Stimulated activated CD4-positive, alpha-beta T cell treated with anti-CD3 and anti-CD28 coated beads, TNF-alpha, amount 100 ng/mL, for 24 hours (primary cell): ENCODE data around the gene GDAP2.

Experiments
- DNase-seq, 3 experiments: peaks; one replicate each; pipeline ENCODE4 v3.0.0-alpha.2; 2020; ENCODE audit warnings: low read depth in 3 of 3

GDAP2 gene

DNA sequence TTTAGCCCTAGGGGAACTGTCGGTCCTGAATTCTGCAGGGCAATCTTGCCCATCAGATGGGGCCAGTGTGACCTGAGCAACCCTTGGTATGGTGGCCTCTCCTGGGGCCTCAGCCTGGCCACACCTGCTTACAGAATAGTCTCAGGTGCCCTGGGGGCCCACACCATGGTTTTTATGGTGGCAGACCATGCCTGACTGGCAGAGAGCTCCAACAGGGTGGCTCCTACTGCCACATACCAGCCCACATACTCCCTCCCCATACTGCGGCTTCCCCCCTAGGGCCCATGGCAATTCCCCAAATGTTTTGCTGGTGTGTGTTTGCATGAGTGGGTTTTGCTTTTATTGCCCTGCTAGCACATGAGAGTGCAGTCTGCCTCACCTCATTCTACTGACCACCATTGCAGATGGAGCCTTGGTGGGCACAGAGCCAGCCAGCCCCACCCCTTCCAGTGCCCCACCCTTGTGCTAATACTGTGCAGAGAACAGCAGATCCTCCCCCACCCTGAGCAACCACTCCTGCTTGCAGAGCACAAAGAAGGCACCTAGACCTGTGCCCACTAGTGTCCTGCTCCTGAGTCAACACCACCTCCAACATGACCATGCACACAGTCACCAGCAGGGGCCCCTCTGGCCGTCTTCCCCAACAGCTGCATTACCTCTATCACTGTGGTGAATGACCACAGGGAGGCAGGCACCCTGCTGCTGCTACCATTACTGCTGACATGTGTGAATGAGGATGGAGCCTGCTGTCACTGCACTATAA is 86.8 kb downstream of the GDAP2 start:
- DNase-seq: no peak

GRCh38 chr1:117841117-117841650 is 88.2 kb downstream of the GDAP2 start:
- no peak for DNase-seq

GRCh38 chr1:117838911-117839310 is 90.5 kb downstream of the GDAP2 start:
- no peak for DNase-seq

- no peak for DNase-seq
Observed at GRCh38 chr1:117836069-117836468, 93.4 kb downstream of the GDAP2 start.

GRCh38 chr1:117834416-117834815 is 95.0 kb downstream of the GDAP2 start:
- DNase-seq: no peak

DNA sequence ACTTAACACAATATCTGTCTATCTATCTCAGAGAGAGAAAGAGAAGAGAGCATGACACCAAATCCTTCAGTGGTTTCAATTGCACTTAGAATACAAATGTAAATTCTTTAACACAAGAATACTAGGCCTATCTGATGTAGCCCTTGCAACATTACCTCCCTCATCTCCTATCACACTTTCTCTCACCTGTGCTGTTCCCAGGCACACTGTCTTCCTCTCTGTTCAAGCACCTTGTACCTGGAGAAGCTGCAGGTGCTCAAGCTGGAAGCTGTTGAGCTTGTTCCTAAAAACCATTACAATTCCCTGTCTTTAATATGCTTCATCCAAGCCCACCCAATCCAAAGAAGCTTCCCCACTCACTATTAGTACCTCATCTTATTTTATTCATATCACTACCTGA is 97.0 kb downstream of the GDAP2 start:
- DNase-seq: no peak

DNA sequence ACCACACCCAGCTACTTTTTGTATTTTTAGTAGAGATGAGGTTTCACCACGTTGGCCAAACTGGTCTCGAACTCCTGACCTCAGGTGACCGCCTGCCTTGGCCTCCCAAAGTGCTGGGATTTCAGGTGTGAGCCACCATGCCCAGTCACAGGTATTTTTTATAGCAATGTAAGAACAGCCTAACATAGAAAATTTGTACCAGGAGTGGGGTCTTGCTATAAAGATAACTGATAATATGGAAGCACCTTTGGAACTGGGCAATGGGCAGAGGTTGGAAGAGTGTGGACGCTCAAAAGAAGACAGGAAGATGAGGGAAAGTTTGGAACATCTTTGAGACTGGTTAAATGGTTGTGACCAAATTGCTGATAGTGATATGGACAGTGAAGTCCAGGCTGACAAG is 99.2 kb downstream of the GDAP2 start:
- no peak for DNase-seq

- DNase-seq: no peak
Observed at GRCh38 chr1:117828201-117828600, 101.2 kb downstream of the GDAP2 start.

DNA sequence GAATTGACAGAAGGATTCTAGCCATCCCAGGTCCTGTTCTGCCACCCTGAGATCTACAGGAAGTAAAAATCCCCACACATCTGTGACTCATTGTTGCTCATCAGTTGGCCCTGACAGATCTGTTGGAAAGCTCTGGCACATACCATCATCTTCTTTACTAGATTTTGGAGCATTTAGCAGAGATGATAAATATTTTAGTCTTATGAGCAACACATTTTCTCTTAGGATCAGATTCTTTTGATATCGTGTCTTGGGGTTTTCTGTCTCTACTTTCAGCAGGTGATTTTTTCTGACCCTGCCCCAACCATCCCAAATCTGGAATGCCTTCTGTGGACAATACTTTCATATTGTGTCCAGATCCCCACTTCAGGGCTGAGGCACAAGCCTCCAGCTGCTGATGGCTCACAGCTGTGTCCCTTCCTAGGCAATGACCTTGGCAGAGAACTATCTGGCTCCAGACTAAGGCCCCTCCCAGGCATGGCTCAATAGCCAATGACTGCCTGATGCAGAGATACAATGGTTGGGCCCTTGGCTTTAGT is 102.8 kb downstream of the GDAP2 start:
- no peak for DNase-seq

- no peak for DNase-seq
Observed at GRCh38 chr1:117826119-117826518, 103.3 kb downstream of the GDAP2 start.

DNA sequence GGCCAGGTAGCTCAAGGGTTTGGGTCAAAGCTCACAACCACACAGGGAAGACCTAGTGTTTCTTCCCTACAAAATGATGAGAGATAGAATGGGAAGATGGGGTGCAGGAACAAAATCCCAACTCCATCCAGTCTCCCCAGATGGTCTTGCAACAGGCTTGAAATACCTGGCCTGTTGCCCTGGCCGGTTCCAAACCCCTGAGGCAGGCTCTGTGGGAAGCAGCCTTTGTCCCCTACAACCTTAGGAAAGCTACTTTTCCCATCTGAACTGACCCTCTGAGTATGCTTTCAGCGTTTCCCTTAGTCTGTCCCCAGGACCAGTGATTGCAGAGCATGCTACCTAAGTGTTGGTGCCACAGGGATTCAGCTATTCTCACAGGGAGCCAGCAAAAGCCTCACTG is 104.0 kb downstream of the GDAP2 start:
- no peak for DNase-seq

DNA sequence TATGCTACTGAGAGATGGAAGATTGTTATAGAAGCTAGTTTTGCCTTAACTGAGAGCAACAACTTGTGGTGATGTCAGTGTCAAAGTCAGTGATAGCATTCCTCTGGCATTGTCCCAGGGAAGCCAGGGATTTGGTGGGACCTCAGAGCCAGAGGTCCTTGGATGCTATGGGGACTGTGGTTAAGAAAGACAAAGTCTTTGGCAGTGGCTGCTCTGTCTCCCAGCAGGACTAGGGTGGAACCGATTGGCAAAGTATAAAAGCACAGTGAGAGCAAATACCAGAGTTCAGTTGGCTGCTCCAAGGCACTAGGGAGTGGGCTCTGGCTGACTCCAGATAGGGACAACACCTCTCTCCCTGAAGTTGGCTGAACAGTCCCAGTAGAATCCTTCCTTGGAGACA is 104.8 kb downstream of the GDAP2 start:
- DNase-seq: no peak

GRCh38 chr1:117821774-117822482 is 107.5 kb downstream of the GDAP2 start:
- DNase-seq: no peak

GRCh38 chr1:117821382-117821755 is 108.1 kb downstream of the GDAP2 start:
- no peak for DNase-seq

DNA sequence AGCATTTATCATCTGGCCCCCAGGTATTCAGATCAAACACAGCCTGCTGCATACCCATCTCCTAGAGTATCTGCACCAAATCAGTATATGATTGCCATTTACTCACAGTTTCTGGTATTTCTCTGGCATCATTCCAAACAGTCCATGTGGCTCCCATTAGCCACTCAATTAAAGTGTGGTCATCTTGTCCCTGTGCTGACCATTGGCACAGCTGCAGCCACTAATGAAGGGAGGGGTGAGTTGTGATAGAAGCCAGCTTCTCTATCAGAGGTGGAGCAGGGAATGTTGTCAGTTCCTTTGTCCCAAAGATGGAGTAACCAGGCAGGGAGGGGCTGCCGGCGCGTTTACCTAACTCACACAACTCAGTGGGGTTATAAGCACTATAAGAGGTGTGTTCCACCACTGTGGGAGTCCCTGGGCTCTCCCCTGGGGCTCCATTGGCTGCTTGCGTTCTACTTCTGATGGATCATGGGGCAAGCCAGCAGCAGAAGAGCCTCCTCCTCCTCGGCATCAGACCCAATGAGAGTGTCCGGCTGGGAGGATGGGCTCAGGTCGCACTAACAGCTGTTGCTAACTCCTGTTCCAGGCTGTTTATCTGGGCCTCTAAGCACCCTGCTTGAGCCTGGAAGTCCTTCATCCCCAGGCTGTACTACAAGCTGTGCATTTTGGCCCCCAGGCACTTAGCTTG is 108.6 kb downstream of the GDAP2 start:
- no peak for DNase-seq

DNA sequence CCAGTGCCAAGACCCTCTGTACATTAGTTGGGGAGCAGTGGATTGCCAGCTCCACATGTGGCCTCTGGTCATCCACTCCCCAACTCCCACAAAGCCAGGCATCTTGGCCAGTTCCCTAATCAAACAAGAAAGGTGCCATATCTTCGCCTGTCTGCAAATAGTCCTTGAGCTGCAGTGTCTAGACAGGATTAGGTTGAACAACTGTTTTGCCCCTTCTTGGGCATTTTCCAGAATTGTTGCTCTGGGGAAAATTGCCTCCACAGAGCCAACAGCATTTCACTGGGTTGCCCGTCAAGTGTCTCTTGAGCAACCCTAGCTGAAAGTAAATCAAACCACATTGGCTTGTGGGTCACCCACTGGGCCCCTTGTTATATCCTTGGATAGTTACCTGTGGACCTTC is 109.3 kb downstream of the GDAP2 start:
- DNase-seq: no peak

DNA sequence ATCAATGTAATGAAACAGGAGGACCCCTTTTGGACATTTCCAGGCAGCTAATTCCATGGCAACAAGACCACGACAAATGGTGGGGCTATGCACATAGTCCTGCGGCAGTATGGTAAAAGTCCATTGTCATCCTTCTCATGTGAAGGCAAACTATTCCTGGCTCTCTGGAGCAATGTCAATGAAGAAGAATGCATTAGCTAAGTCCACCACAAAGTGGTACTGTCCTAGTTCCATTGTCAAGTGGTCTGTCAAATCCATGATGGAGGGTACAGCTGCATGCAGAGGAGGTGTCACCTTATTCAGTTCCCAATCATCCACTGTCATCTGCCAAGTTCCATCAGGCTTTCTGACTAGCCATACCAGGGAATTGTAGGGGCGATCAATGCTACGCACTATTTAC is 110.1 kb downstream of the GDAP2 start:
- DNase-seq: no peak

GRCh38 chr1:117818456-117818855 is 111.0 kb downstream of the GDAP2 start:
- no peak for DNase-seq

DNA sequence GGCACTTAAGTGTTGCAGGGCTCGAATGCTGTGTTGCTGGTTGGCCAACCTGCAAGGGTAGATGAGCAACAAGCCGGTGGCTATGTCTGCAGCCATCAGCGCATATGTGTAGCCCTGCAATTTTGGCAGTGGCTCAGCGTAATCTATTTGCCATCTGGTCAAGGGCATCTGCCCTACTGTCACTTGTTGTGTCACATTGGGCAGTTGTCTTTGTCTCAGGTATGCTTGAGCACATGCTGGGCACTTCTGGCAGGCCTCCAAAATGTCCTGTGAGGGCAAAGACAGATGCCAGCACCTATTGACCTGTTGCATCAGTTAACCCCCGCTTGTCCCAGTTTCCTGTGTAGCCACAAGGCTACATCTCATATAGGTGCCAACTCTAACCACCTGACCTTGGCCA is 111.8 kb downstream of the GDAP2 start:
- no peak for DNase-seq

- no peak for DNase-seq
Observed at GRCh38 chr1:117815926-117816325, 113.5 kb downstream of the GDAP2 start.

- DNase-seq: no peak
Observed at GRCh38 chr1:117814856-117815797, 114.3 kb downstream of the GDAP2 start.
